GM18868 (cell line): ENCODE measurements around the gene CARS1.
A peak's percentile ranks its signal among the peaks of the same experiment; 100 is the strongest.

Source experiments
- ATAC-seq: cut with Tn5 transposase; IDR thresholded peaks from one replicate; pipeline ENCODE4 v1.9.1; 2021; ENCODE audit warnings: mild to moderate bottlenecking, moderate library complexity; ENCODE audit not compliant: unreplicated experiment

CARS1 gene

DNA sequence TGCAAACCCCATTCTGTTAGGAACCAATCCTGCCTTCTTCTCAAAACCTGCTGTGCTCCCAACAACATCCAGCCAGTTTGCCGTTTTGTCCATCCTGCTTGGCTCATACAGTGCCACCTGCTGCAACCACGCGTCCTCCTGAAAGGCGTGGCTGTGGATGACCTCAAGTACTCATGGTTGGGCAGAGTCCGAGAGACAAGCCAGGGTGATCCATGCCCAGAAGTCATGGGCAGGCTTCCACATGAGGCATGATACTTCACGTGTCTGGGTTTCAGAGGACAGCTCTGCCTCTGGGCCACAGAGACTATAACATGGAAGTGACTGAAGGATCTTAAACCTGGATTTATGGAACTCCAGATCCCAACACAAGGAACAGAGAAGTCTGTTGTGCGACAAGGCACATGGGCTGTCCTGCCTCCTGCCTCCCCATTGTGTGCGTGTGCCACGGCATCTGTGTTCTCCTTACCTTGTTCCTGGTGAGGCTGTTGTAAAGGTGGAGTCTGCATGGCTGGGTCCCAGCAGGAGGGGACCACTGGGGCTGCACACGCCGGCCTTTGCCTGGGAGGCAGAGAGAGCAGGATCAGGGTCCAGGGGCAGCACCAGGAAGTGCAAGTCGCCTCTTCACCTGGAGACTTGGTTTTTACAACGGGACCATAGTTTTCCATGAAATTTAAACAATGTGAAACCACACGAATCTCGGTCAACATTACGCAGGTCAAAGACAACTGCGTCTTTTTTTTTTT is 15.4 kb downstream of the CARS1 start:
- ATAC-seq, result no peak

- no peak for ATAC-seq
Observed at GRCh38 chr11:3040881-3041280, 16.3 kb downstream of the CARS1 start.

- ATAC-seq, result no peak
Observed at GRCh38 chr11:3037945-3038271, 19.3 kb downstream of the CARS1 start.

DNA sequence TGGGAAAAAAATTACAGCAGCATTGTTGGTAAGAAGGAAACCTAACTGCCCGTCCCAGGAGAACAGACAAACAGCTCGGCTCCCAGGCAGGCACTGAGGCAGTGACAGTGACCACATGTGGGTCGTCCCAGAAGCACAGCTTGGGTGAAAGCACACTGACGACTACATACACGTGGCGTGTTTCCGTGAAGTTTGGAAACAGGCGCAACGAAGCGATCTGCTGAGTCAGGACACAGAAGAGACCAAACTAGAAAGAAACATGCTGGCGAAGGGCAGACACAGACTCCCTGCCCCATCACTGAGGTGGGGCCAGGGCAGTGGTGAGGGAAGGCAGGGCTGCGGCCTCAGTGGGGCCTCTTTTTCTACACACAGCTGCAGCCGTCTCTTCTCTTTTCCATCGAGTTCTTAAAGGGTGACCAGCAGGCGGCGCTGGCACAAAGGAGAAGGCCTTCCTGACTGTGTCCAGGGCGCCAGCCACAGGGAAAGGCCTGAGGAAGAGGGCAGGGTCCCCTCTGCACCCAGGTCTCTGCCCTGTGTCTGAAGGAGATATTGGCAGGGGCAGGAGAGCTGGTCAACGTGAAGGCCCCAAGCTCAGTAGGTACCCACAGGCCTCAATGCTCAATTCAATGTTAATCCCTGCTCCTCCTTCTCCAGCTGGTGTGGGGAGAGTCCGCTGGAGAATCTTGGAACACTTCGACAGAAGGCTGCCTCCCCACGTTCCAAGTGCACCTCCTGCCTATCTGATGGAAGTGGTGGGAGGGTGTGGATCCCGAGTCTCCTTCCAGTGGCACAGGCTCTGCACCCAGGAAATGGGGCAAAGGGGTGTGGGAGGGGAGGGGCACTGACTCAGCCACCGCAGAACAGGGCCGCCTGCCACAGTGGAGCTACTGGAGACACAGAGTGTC is 19.9 kb downstream of the CARS1 start:
- no peak for ATAC-seq

DNA sequence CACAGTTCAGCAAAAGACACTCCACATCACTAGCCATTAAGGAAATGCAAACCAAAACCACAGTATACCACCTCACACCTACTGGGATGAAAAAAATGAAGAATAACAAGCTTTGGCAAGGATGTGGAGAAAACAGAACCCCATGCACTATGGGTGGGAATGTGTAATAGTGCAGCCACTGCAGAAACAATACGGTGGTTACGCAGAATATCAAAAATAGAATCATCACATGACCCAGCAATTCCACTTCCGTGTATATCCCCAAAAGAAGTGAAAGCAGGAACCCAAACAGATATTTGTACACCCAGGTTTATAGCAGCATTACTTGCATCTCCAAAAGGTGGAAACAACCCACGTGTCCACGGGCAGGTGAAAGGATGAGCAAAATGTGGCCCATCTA is 20.8 kb downstream of the CARS1 start:
- ATAC-seq, result peak; percentile 72

DNA sequence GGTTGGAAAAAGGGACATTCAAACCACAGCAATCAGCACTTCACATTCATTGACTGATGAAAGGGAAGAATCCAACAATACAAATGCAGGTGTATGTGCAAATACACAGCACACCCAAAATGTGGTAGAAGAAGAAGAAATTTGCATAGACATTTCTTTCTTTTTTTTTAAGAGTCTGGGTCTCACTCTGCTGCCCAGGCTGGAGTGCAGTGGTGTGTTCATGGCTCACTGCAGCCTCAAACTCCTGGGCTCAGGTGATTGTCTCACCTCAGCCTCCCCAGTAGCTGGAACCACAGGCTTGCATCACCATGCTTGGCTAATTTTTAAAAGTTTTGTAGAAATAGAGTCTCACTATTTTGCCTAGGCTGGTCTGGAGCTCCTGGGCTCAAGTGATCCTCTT is 21.9 kb downstream of the CARS1 start:
- no peak for ATAC-seq

- ATAC-seq, result no peak
Observed at GRCh38 chr11:3030289-3031070, 26.7 kb downstream of the CARS1 start.

GRCh38 chr11:3028813-3029212 is 28.4 kb downstream of the CARS1 start:
- ATAC-seq, result no peak

GRCh38 chr11:3026803-3027202 is 30.4 kb downstream of the CARS1 start:
- ATAC-seq, result no peak

DNA sequence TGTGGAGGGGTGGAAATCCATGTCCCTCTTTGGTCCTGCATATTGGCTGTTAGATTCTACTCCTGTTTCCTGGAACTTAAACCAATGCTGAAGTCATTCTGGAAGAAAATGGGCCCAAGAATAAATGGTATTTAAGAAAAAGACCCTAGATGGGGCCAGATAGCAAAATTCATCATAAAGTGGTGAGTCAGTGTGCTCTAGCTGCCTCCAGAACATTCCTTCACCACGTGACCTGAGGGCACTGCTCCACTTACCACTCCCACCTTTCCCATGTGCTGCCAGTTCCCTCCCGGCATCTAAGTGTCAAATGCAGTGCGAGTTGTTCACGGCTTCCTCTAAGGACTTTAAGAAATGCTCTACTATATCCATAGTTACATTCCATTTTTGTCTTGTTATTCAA is 34.2 kb downstream of the CARS1 start:
- ATAC-seq, result no peak

DNA sequence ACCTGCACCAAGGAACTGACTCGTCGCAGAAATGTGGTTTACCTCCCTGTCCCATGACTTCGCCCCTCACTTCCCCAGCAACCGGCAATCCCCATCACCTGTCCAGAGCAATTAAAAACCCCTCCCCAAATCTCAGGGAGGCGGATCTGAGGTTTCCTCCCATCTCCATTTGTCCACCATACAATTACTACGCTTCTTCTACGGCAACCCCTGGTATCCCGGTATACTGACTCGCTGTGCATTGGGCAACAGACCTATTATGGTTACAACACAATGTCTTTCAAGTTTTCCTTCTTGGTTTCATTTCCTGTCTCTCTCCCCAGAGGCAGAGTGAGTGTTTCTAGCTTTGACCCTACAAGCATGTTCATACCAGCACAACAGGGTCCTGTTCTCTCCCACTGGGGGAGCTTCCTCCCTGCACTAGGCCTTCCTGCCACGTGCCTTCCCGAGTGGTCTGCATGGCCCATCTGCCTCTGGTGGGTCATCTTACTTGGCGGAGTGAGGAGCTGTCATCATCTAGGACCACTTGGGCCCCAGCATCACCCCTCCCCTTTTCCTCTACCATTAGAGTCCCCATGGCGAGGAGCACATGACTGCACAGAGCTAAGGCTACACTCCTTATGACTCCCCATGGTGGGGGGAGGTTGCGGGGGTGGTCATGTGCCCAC is 34.8 kb downstream of the CARS1 start:
- peak; percentile 83 for ATAC-seq

- ATAC-seq, result no peak
Observed at GRCh38 chr11:3021125-3021524, 36.1 kb downstream of the CARS1 start.

DNA sequence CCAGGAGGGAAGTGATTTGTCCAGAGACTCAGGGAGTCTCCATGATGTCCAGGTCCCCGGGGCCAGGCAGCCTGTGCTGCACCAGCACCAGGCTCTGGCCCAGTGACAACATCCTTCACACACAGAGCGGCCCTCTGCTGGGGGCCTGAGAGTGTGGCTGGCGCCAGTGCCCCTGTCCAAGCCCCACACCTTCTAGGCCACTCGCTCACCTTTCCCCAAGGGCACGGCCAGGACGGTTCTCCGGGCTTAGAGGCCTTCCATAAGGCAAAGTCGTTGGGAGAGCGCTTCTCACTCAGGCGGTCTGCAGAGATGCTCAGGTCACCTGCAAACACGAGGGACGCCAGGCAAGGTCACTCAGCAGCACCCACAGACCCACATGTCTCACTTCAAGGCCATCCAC is 37.2 kb downstream of the CARS1 start:
- no peak for ATAC-seq

- ATAC-seq, result no peak
Observed at GRCh38 chr11:3018596-3018995, 38.6 kb downstream of the CARS1 start.

DNA sequence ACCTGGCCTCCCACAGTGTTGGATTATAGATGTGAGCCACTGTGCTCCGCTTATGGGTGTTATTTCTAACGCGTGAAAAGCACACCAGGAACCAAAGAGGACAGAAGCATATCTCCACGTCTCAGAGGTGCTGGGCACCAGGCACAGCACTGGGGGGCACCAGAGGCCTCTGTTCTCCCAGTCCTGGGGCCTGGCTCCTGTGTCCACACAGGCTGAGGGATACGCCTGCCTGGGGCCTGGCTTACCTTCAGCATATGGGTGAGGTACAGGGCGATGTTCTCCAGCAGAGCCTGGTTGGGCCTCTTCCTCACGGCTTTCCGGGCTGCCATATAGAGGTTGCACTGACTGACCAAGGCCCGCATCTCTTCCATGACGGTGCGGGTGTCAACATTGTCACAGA is 40.4 kb downstream of the CARS1 start:
- ATAC-seq, result no peak

DNA sequence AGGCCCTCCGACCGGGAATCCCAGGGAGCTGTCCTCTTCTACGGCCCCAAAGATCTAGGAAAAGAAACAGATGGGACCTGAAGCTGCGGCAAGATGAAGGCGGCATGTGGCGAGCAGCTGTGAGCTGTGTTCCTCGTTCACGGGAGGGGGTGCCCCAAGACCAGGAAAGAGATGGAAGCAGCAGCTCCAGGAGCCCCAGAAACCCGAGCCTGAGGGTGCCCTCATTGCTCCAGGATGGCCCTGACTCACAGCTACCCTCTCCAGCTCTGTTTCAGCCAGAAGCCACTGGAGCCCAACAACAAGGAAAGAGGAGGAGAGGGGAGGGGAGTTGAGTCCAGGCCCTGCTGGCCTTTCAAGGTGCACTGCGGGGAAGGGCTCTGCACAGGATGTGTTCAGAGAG is 41.4 kb downstream of the CARS1 start:
- no peak for ATAC-seq

GRCh38 chr11:3014943-3015342 is 42.3 kb downstream of the CARS1 start:
- no peak for ATAC-seq

GRCh38 chr11:3014057-3014938 is 42.9 kb downstream of the CARS1 start:
- ATAC-seq, result peak; percentile 67

DNA sequence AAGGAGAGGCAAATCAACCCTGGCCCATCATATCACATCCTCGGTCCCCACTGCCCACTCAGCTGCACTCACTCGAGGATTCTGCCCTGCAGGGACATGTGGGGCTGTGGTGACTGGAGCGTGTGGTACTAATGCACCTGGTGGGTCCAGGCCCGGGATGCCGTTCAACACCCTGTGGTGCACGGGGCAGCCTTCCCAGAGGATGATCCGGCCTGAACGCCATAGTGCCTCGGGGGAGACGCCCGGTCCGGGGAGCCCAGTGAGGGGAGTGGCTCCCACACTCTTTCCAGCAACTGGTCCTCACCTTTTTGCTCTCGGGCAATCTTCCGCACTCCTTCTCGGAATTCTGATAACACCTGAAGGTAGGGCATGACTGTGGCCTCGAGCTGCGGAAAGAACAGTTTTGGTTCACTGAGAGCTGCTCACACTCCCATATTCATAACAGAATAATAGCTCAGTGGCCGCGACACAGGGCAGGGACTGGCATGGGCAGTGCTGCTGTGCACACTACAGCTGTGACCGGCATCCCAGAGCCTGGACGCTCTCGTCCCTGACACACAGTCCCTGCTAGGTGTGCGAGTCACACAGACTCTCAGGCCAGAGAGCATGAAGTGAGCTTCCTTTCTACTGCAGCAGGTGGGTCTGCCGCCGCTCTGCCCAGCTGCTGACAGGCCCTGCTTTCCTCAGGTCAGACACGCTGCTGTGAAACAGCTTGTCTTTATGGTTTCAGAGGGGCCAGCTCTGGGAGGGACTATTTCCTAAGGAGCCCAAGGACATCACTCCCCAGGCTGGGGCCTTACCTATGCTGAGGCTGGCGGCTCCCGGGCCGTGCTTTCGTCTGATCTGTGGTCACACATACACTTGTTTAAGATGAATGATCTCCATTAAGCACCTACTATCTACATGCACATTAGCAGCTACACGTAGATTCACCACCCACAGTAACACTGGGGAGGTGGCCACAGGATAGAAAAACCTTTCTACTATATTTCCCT is 45.0 kb downstream of the CARS1 start:
- no peak for ATAC-seq
